Measurements from ENCODE around the gene SLC16A10. TPM values are rescaled to one million over a fixed set of nuclear protein-coding genes. Genes with fewer than 3 reads are reported as not detected.

The SLC16A10 gene
- total and polyA plus RNA-seq, 2 experiments from 2014 or later: 12.1 to 30.9 TPM

DNA sequence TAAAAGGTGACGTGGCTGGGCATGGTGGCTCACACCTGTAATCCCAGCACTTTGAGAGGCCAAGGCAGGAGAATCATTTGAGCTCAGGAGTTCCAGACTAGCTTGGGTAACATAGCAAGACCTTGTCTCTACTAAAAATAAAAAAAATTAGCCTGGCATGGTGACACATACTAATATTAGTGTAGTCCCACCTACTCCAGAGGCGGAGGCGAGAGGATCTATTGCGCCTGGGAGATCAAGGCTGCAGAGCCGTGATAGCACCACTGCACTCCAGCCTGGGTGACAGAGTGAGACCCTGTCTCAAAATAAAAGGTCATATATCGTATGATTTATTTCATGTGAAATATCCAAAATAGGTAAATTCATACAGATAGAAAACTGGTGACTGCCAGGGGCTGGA is 132.5 kb downstream of the SLC16A10 start (continued):
- TF ChIP-seq, protein P1, sequence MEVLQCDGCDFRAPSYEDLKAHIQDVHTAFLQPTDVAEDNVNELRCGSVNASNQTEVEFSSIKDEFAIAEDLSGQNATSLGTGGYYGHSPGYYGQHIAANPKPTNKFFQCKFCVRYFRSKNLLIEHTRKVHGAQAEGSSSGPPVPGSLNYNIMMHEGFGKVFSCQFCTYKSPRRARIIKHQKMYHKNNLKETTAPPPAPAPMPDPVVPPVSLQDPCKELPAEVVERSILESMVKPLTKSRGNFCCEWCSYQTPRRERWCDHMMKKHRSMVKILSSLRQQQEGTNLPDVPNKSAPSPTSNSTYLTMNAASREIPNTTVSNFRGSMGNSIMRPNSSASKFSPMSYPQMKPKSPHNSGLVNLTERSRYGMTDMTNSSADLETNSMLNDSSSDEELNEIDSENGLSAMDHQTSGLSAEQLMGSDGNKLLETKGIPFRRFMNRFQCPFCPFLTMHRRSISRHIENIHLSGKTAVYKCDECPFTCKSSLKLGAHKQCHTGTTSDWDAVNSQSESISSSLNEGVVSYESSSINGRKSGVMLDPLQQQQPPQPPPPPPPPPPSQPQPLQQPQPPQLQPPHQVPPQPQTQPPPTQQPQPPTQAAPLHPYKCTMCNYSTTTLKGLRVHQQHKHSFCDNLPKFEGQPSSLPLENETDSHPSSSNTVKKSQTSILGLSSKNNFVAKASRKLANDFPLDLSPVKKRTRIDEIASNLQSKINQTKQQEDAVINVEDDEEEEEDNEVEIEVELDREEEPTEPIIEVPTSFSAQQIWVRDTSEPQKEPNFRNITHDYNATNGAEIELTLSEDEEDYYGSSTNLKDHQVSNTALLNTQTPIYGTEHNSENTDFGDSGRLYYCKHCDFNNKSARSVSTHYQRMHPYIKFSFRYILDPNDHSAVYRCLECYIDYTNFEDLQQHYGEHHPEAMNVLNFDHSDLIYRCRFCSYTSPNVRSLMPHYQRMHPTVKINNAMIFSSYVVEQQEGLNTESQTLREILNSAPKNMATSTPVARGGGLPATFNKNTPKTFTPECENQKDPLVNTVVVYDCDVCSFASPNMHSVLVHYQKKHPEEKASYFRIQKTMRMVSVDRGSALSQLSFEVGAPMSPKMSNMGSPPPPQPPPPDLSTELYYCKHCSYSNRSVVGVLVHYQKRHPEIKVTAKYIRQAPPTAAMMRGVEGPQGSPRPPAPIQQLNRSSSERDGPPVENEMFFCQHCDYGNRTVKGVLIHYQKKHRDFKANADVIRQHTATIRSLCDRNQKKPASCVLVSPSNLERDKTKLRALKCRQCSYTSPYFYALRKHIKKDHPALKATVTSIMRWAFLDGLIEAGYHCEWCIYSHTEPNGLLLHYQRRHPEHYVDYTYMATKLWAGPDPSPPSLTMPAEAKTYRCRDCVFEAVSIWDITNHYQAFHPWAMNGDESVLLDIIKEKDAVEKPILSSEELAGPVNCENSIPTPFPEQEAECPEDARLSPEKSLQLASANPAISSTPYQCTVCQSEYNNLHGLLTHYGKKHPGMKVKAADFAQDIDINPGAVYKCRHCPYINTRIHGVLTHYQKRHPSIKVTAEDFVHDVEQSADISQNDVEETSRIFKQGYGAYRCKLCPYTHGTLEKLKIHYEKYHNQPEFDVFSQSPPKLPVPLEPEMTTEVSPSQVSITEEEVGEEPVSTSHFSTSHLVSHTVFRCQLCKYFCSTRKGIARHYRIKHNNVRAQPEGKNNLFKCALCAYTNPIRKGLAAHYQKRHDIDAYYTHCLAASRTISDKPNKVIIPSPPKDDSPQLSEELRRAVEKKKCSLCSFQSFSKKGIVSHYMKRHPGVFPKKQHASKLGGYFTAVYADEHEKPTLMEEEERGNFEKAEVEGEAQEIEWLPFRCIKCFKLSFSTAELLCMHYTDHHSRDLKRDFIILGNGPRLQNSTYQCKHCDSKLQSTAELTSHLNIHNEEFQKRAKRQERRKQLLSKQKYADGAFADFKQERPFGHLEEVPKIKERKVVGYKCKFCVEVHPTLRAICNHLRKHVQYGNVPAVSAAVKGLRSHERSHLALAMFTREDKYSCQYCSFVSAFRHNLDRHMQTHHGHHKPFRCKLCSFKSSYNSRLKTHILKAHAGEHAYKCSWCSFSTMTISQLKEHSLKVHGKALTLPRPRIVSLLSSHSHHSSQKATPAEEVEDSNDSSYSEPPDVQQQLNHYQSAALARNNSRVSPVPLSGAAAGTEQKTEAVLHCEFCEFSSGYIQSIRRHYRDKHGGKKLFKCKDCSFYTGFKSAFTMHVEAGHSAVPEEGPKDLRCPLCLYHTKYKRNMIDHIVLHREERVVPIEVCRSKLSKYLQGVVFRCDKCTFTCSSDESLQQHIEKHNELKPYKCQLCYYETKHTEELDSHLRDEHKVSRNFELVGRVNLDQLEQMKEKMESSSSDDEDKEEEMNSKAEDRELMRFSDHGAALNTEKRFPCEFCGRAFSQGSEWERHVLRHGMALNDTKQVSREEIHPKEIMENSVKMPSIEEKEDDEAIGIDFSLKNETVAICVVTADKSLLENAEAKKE (CRISPR knock-in tag; IDR thresholded peaks at IDR 0.05): no peak

DNA sequence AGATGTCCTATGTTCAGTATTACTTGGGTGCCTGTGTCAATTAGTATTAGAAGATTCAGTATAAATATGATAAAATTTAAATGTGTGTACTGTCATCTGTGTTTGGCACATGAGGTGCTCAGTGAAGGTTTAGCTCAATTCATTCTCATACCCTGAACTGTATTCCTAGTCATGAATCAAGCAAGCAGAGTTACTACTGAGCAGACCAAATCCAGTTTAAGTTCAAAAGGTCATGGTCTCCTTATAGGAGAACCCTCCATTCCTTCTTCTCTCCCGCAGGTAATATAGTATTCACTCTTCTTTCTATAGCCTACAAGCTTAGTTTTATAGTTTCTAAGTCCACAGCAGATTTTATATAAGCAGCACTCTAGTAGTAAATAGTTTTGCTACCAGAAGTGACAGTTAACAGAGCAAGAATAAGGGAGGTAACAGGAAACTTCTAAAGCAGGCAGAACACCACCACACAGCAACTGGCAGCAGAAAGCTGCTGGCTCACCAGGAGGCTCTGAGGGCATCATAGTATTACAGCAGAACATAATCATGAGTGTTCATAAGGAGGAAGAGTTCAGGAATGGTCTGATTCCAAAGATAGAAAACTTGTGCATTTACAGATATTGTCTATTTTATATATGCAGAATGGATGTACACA is 133.2 kb downstream of the SLC16A10 start:
- Mint-ChIP-seq H3K4me1 (peaks cover under 1% of the 10 kb centered on the region; the same call in 2 of the 3 replicates), H3K36me3 (ENCODE audit: low read depth) (no peaks in the 10 kb centered on the region), H3K4me3 (no peak overlapping the region), H3K27me3 (ENCODE audit: insufficient read depth, low read depth, poor library complexity) (peaks cover 2% of the 10 kb centered on the region), H3K27ac (no peak overlapping the region), H3K9me3 (no peaks in the 10 kb centered on the region)
- DNase-seq (ENCODE audit: low spot score) (no peak), ATAC-seq (no peak)
- Histone ChIP-seq H3K4me1 (ENCODE audit: insufficient read depth) (no peaks in the 10 kb centered on the region), H3K27me3 (ENCODE audit: insufficient read depth) (no peaks in the 10 kb centered on the region), H2AFZ (no peak overlapping the region), H3K9me2 (ENCODE audit: insufficient read depth) (no peaks in the 10 kb centered on the region), H3K79me2 (replicated peaks; ENCODE audit: insufficient read depth) (no peaks in the 10 kb centered on the region), H3K4me3 (no peak overlapping the region), H3K27ac (ENCODE audit: low read depth) (no peak overlapping the region), H3K4me2 (no peak overlapping the region), H4K20me1 (replicated peaks; ENCODE audit: insufficient read depth) (no peaks in the 10 kb centered on the region), H3K36me3 (ENCODE audit: insufficient read depth) (no peaks in the 10 kb centered on the region), H3F3A (replicated peaks; ENCODE audit: low read depth) (no peaks in the 10 kb centered on the region)
- TF ChIP-seq, protein P2, sequence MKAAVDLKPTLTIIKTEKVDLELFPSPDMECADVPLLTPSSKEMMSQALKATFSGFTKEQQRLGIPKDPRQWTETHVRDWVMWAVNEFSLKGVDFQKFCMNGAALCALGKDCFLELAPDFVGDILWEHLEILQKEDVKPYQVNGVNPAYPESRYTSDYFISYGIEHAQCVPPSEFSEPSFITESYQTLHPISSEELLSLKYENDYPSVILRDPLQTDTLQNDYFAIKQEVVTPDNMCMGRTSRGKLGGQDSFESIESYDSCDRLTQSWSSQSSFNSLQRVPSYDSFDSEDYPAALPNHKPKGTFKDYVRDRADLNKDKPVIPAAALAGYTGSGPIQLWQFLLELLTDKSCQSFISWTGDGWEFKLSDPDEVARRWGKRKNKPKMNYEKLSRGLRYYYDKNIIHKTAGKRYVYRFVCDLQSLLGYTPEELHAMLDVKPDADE (IDR thresholded peaks at IDR 0.05): no peak
- TF ChIP-seq EZH2phosphoT487 (IDR thresholded peaks at IDR 0.05; ENCODE audit: unreplicated experiment) (no peak), ZNF331 (CRISPR knock-in tag; IDR thresholded peaks at IDR 0.05; ENCODE audit: low read depth) (no peak), EZH2 (IDR thresholded peaks at IDR 0.05; ENCODE audit: low read depth, unreplicated experiment) (no peak)

Measured in GM23338 (cell line).